Body of pancreas (tissue), 4 donors: ENCODE measurements around the gene LRWD1.

Experiments
- CTCF ChIP-seq, 7 experiments: fragments of 450-650 bp in 4 of 7; fragments of 200-600 bp in 3 of 7; sonication (generic) in 3 of 7; IDR thresholded peaks; one replicate each; pipeline ENCODE4 v1.5.1; 2016 to 2019; ENCODE audit warnings: antibody characterized with exemption in 7 of 7
- POLR2A ChIP-seq, 3 donors: fragments of 450-650 bp; IDR thresholded peaks; one replicate each; pipeline ENCODE4 v1.6.1; 2016; ENCODE audit warnings: antibody characterized with exemption in 3 of 3, mild to moderate bottlenecking in 2 of 3

DNA sequence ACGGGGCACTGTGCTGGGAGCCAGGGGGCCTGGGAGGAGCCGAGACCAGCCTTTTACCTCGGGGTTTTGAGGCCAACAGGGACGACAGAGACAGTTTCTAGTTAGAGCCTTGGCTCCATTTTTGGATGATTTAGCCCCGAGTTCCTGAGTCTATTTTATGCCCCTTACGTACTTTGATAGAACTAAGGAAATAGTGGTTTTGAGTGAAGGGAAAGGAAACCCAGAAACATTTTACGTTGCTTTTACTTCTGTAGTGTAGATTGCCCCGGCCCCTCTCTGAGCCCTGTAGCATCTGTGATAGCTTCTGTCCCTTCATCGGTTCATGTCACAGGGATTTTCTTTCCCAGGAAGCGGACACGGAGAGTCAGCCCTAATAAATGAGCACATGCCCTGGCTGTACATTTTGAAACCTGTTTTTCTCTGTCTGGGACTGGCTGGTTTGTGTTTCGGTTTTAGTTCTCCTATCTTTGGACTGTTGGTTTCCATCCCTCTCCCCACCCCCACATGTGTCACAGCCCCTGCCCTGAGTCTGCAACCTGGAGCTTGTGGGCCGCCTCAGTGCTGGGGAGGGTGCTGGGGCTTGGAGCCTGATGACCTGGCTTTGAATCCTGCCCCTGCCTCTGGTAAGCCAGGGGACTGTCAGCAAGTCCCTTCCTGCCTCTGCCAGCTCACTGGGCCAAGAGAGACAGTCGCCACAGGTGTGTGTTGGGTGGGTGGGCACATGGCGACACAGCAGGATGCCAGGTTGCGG, 38.3 kb upstream of the LRWD1 start:
- TF ChIP-seq POLR2A (IDR thresholded peaks at IDR 0.05) = no peak
- TF ChIP-seq CTCF (IDR thresholded peaks at IDR 0.05) = no peak
